ENCODE data around the gene UBA1.

Gene UBA1

GRCh38 chrX:47232197-47232802 lies 38.7 kb downstream of the UBA1 start:
- DNase-seq (ENCODE audit: insufficient read length, low spot score) = no peak
- TF ChIP-seq PAX5 (IDR thresholded peaks at IDR 0.05; ENCODE audit: insufficient read depth, low read length, severe bottlenecking) (no peak), SPI1 (IDR thresholded peaks at IDR 0.05; ENCODE audit: low read depth, low read length) (no peak), TAF1 (IDR thresholded peaks at IDR 0.05; ENCODE audit: low read depth, low read length) (no peak), POLR2AphosphoS5 (IDR thresholded peaks at IDR 0.05; ENCODE audit: low read depth, low read length) (no peak), POLR2A (IDR thresholded peaks at IDR 0.05; ENCODE audit: low read depth, low read length) (no peak), POU2F2 (IDR thresholded peaks at IDR 0.05; ENCODE audit: low read depth, low read length) (no peak)
- no peak for FAIRE-seq

GRCh38 chrX:47232803-47233332 lies 39.2 kb downstream of the UBA1 start, which contains the start of gene USP11:
USP11 (plus strand) TSS chrX:47233009; CDS start chrX:47233044, 35 bp downstream.
- DNase-seq (ENCODE audit: insufficient read length, low spot score) = peak; percentile 30
- FAIRE-seq = peak; percentile 90

DNA sequence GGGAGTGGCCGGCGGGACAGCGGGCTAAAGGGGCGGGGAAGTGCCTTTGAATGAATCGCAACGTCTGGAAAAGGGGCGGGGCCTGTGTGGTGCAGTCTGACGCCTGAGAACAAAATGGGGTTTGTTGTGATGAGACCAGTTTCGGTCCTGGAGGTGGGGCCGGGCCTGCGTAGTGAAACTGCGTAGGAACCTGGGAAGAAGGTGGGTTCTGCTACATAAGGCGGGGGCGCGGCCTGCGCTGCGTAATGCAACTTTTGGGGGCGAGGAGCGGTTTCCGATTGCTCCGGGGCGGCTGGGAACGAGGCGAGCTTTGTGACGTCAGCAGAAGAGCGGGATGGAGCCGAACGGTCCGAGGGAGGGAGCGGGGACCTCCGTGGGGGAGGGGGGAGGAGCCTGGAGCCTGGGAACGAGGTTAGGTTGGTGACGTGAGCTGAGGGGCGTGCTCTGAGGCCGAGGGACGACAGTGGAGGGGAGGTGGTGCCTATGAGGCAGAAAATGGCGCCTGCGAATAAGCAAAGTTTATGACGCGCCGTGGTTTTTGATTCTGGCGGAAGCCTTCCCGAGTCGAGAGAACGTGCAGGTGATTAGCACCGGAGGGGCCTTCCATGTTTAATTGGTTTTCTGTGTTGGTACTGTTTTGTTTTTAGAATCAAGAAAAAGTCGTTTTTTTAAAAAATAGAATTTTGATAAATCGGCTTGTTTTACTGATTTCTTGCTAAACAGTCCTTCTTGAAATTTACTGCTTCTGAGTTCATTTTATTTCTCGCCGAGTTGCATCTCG lies 39.9 kb downstream of the UBA1 start:
- TF ChIP-seq POU2F2 (IDR thresholded peaks at IDR 0.05; ENCODE audit: low read depth, low read length) (peak; percentile 51; the same call in 1 of the 2 replicates), POLR2A (IDR thresholded peaks at IDR 0.05; ENCODE audit: low read depth, low read length) (peak; percentile 81), PAX5 (IDR thresholded peaks at IDR 0.05; ENCODE audit: insufficient read depth, low read length, severe bottlenecking) (no peak), POLR2AphosphoS5 (IDR thresholded peaks at IDR 0.05; ENCODE audit: low read depth, low read length) (peak; percentile 60; the same call in 1 of the 2 replicates), TAF1 (IDR thresholded peaks at IDR 0.05; ENCODE audit: low read depth, low read length) (peak; percentile 80)
- peak; percentile 75 for DNase-seq (ENCODE audit: insufficient read length, low spot score)
- peak; percentile 94 for FAIRE-seq

More at GRCh38 chrX:47232803-47233332, 39.2 kb downstream of the UBA1 start, which contains the start of gene USP11:
- TF ChIP-seq TAF1 (IDR thresholded peaks at IDR 0.05; ENCODE audit: low read depth, low read length) (peak; percentile 68; the same call in 1 of the 2 replicates), POLR2A (IDR thresholded peaks at IDR 0.05; ENCODE audit: low read depth, low read length) (no peak), PAX5 (IDR thresholded peaks at IDR 0.05; ENCODE audit: insufficient read depth, low read length, severe bottlenecking) (no peak), POLR2AphosphoS5 (IDR thresholded peaks at IDR 0.05; ENCODE audit: low read depth, low read length) (peak; percentile 74; the same call in 1 of the 2 replicates), SPI1 (IDR thresholded peaks at IDR 0.05; ENCODE audit: low read depth, low read length) (no peak)

DNA sequence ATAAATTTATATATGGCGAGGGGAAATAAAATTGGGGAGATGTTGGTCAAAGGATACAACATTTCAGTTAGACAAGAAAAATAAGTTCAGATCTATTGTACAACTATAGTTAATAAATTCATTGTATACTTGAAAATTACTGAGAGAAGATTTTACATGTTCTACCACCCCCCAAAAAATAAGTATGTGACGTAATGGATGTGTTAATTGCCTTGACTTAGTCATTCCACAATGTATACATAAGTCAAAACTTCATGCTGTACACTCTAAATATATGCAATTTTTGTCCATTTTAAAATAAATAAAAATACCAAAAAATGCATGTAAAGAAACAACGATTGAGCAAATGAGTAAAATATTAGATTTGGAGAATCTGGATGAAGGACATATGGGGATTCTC lies 41.0 kb downstream of the UBA1 start:
- FAIRE-seq = no peak
- no peak for DNase-seq (ENCODE audit: insufficient read length, low spot score)
- TF ChIP-seq POU2F2 (IDR thresholded peaks at IDR 0.05; ENCODE audit: low read depth, low read length) = no peak
- no peak for TF ChIP-seq PAX5 (IDR thresholded peaks at IDR 0.05; ENCODE audit: insufficient read depth, low read length, severe bottlenecking)
- TF ChIP-seq POLR2AphosphoS5 (IDR thresholded peaks at IDR 0.05; ENCODE audit: low read depth, low read length) = no peak
- TF ChIP-seq SPI1 (IDR thresholded peaks at IDR 0.05; ENCODE audit: low read depth, low read length) = no peak
- TF ChIP-seq POLR2A (IDR thresholded peaks at IDR 0.05; ENCODE audit: low read depth, low read length) = no peak

DNA sequence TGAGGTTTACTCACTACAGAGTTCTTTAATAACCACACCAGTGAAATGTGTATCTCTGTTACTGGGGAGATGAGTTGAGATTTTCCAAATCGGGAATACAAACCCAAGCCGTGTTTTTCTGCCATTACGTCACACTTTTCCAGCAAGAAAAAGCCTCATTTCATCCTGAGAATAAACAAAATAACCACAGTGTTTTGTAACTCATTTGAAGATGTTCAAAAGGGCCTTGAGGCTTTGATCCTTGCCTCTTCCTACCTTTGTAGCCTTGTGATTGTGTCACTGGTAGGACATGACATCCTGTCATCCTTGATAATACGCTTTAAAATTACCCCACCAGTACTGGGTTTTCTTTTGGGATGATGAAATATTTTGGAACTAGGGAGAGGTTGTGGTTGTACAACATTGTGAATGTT lies 42.1 kb downstream of the UBA1 start:
- no peak for DNase-seq (ENCODE audit: insufficient read length, low spot score)
- no peak for FAIRE-seq
- TF ChIP-seq POLR2A (IDR thresholded peaks at IDR 0.05; ENCODE audit: low read depth, low read length) (no peak), SPI1 (IDR thresholded peaks at IDR 0.05; ENCODE audit: low read depth, low read length) (no peak), PAX5 (IDR thresholded peaks at IDR 0.05; ENCODE audit: insufficient read depth, low read length, severe bottlenecking) (no peak), POU2F2 (IDR thresholded peaks at IDR 0.05; ENCODE audit: low read depth, low read length) (no peak), TAF1 (IDR thresholded peaks at IDR 0.05; ENCODE audit: low read depth, low read length) (no peak), POLR2AphosphoS5 (IDR thresholded peaks at IDR 0.05; ENCODE audit: low read depth, low read length) (no peak)

DNA sequence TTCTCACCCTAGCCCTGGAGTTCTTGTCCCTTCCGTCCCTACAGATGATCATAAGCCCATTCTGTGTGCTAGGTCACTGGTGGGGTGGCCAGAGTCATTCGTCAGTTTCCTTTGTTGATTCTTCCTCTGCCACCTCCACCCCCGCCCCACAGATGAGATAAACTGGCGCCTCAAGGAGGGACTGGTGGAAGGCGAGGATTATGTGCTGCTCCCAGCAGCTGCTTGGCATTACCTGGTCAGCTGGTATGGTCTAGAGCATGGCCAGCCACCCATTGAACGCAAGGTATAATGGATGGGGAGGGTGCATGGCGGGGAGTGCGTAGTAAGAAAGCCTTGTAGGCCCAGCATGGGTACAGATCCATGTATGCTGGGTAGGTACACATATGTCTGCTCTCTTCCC lies 45.6 kb downstream of the UBA1 start:
- TF ChIP-seq POLR2AphosphoS5 (IDR thresholded peaks at IDR 0.05; ENCODE audit: low read depth, low read length) = 0 out of 2 replicates have a peak, but pooled peaks have one; percentile 8
- no peak for TF ChIP-seq PAX5 (IDR thresholded peaks at IDR 0.05; ENCODE audit: insufficient read depth, low read length, severe bottlenecking)

DNA sequence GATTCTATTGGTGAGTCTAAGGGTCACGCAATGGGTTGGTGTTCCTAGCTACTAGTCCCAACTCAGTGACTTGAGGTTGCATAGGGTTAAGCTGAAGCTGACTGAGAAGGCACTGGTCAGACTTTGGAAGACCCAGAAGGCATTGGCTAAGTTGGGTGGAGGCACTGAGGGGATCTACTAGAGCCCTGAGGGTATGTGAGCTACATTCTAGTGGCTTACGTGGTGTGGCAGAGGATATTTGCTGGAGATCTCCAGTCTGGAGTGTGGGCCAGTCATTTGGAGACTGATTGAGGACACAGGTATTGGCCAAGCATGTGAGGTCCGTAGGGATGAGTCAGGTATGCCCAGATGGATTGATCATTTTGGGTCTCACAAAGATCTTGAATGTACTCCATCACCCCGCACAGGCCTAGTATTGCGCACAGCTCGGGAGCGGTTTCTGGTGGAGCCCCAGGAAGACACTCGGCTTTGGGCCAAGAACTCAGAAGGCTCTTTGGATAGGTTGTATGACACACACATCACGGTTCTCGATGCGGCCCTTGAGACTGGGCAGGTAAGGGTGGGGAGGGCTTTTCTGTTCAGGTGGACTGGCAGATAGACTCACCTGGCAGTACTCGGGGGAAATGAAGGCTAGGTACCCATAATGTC lies 46.4 kb downstream of the UBA1 start:
- DNase-seq (ENCODE audit: insufficient read length, low spot score) (no peak), FAIRE-seq (peak; percentile 78)
- TF ChIP-seq TAF1 (IDR thresholded peaks at IDR 0.05; ENCODE audit: low read depth, low read length) (no peak), PAX5 (IDR thresholded peaks at IDR 0.05; ENCODE audit: insufficient read depth, low read length, severe bottlenecking) (no peak), SPI1 (IDR thresholded peaks at IDR 0.05; ENCODE audit: low read depth, low read length) (no peak), POLR2A (IDR thresholded peaks at IDR 0.05; ENCODE audit: low read depth, low read length) (no peak), POU2F2 (IDR thresholded peaks at IDR 0.05; ENCODE audit: low read depth, low read length) (no peak), POLR2AphosphoS5 (IDR thresholded peaks at IDR 0.05; ENCODE audit: low read depth, low read length) (no peak)

More for the DNA sequence above, 45.6 kb downstream of the UBA1 start:
- DNase-seq (ENCODE audit: insufficient read length, low spot score) = no peak
- FAIRE-seq = no peak

DNA sequence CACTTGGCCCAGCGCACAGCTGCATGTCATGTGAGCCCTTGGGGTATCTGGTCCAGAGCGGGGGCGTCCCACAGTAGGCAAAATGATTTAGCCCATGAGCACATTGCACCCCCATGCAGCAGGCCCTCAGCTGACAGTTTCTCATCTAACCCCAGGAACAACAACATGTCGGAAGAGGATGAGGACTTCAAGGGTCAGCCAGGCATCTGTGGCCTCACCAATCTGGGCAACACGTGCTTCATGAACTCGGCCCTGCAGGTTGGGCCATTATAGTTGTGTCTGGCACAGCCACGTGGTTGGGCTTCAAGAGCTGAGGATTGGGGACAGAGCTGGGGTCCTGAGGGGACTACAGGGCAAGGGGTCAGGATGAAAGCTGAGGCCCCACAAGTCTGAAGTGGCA lies 47.0 kb downstream of the UBA1 start:
- DNase-seq (ENCODE audit: insufficient read length, low spot score) = no peak
- TF ChIP-seq POU2F2 (IDR thresholded peaks at IDR 0.05; ENCODE audit: low read depth, low read length) (no peak), PAX5 (IDR thresholded peaks at IDR 0.05; ENCODE audit: insufficient read depth, low read length, severe bottlenecking) (no peak), TAF1 (IDR thresholded peaks at IDR 0.05; ENCODE audit: low read depth, low read length) (no peak), SPI1 (IDR thresholded peaks at IDR 0.05; ENCODE audit: low read depth, low read length) (no peak), POLR2A (IDR thresholded peaks at IDR 0.05; ENCODE audit: low read depth, low read length) (no peak), POLR2AphosphoS5 (IDR thresholded peaks at IDR 0.05; ENCODE audit: low read depth, low read length) (no peak)
- no peak for FAIRE-seq
